ENCODE measurements around the gene GALE.

GRCh38 chr1:23805025-23805424 is 4.5 kb upstream of the GALE start:
- TF ChIP-seq POLR2AphosphoS5 (IDR thresholded peaks at IDR 0.05) (no peak), CTCF (IDR thresholded peaks at IDR 0.05 in 8 of 11, conservative IDR thresholded peaks at IDR 0.05 in 3 of 11) (no peak), POLR2A (IDR thresholded peaks at IDR 0.05) (no peak)
